ENCODE data around the gene F12. TPM values are rescaled to one million over a fixed set of nuclear protein-coding genes. Genes with fewer than 3 reads are reported as not detected.

Gene F12
- total RNA-seq, 2 experiments from 2014 or later, result 3.8 TPM; not detected in 1

DNA sequence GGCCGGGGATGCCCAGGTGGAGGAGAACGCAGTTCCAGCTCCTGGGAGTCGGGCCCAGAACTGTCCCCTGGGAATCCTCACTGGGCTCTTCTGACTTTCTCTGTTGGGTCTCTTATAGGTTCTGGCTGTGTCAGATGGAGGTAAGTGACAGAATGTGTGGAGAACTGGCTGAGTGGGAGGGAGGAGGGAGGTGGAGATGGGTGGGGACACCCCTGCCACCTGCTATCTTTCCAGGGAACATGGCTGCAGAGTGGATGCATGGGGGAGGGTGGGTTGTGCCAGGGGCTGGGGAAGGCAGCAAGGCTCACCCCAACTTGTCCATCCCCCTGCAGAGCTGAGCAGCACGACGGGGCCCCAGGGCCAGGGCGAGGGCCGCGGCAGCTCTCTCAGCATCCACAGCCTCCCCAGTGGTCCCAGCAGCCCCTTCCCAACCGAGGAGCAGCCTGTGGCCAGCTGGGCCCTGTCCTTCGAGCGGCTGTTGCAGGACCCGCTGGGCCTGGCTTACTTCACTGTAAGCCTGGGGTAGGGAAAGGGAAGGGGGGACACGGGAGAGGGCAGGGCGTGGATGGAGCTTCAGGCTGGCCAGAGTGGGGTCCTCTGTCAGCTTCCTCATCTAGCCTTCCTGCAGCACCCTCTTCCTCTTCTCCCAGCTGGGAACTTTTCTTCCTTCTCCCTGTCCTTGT is 43.4 kb downstream of the F12 start:
- H3K4me1 ChIP-seq (ENCODE audit: insufficient read depth, low read length, poor library complexity, severe bottlenecking), result peaks cover 61% of the 10 kb centered on the region
- BruUV-seq (replicated peaks), result no TSS peak
- no peaks in the 10 kb centered on the region for H4K20me1 ChIP-seq (ENCODE audit: insufficient read depth, low read length)
- intact Hi-C loops (cut with micrococcal nuclease; ENCODE audit: unreplicated experiment), result no loop called here
- no peak overlapping the region for H3K4me2 ChIP-seq (ENCODE audit: low read length)
- no peak overlapping the region for H2AFZ ChIP-seq (ENCODE audit: low read length)
- no peak overlapping the region for H3K27ac ChIP-seq (ENCODE audit: low read depth, low read length, poor library complexity, severe bottlenecking)
- H3K4me3 ChIP-seq (ENCODE audit: low read depth, low read length, poor library complexity, severe bottlenecking), result no peak overlapping the region
- no peak for TF ChIP-seq CTCF (conservative IDR thresholded peaks at IDR 0.05; ENCODE audit: low read length)
- peaks cover 9% of the 10 kb centered on the region; the same call in 1 of the 2 replicates for H3K79me2 ChIP-seq (ENCODE audit: insufficient read depth, low read depth, low read length)
- H3K36me3 ChIP-seq (ENCODE audit: insufficient read depth, low read length), result peaks cover 26% of the 10 kb centered on the region
- no peaks in the 10 kb centered on the region for H3K9me3 ChIP-seq (ENCODE audit: low read length)
- ChIA-PET POLR2A (interaction anchor here (1.2 kb wide), 1 partner anchor 10 kb away, joined by 6 read pairs; no protein-coding TSS in a partner anchor), CTCF (ENCODE audit: unreplicated experiment) (no interaction called here)
- no peak for DNase-seq (ENCODE audit: low spot score)
- no peaks in the 10 kb centered on the region for H3K9me2 ChIP-seq (ENCODE audit: insufficient read depth, low read length)

DNA sequence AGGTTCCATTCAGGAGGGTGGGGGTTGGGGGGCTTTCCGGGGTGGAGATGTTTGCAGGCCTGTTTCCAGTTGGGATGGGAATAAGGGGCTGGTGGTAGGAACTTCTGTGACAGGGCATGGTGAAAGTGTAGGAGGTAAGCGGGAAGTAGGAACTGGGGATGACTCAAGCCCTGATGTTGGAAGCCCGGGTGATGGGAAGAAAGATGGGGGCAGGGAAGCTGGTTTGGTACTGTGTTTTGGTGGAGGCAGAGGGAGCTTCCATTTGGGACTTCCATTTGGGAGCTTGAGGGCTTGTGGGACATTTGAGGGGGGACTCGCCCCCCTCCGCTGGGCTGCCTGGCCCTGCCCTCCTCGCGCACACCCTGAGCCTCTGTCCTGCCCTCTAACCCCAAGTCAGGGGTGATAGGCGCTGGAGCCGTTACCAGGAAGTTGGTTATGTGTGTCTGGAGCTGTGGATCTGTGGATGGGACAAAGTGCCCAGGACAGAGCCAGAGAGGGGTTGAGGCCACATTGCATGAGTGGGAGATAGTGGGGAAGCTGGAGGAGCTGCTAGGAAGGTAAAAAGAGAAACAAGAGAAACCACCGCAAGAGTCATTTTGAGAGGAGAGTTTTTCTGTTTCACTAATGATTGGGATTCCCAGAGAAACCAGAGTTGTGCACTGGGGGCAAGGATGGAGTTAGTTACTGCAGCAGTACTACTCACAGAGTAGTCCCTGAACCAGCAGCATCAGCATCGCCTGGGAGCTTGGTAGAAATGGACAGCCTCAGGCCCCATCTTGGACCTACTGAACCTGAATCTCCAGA is 45.0 kb downstream of the F12 start:
- ChIA-PET POLR2A (interaction anchor here (0.6 to 1.5 kb wide), 3 partner anchors 8 to 814 kb away, joined by 3 to 6 read pairs (median 5); partner anchors contain the start of gene LMAN2), CTCF (ENCODE audit: unreplicated experiment) (interaction anchor here (0.6 kb wide), 1 partner anchor 88 kb away, joined by 3 read pairs; no protein-coding TSS in a partner anchor)
- BruUV-seq (replicated peaks), result no TSS peak
- Histone ChIP-seq H3K36me3 (ENCODE audit: insufficient read depth, low read length) (peaks cover 23% of the 10 kb centered on the region), H3K4me1 (ENCODE audit: insufficient read depth, low read length, poor library complexity, severe bottlenecking) (peaks cover 61% of the 10 kb centered on the region), H3K4me3 (ENCODE audit: low read depth, low read length, poor library complexity, severe bottlenecking) (no peak overlapping the region), H3K27ac (ENCODE audit: low read depth, low read length, poor library complexity, severe bottlenecking) (no peak overlapping the region), H3K9me3 (ENCODE audit: low read length) (no peaks in the 10 kb centered on the region), H3K4me2 (ENCODE audit: low read length) (no peak overlapping the region), H2AFZ (ENCODE audit: low read length) (no peak overlapping the region), H4K20me1 (ENCODE audit: insufficient read depth, low read length) (no peaks in the 10 kb centered on the region), H3K9me2 (ENCODE audit: insufficient read depth, low read length) (no peaks in the 10 kb centered on the region), H3K79me2 (ENCODE audit: insufficient read depth, low read depth, low read length) (peaks cover 9% of the 10 kb centered on the region; the same call in 1 of the 2 replicates)
- intact Hi-C loops (cut with micrococcal nuclease; ENCODE audit: unreplicated experiment), result no loop called here
- TF ChIP-seq EZH2phosphoT487 (IDR thresholded peaks at IDR 0.05; ENCODE audit: borderline replicate concordance, low read depth, low read length), result no peak
- no peak for TF ChIP-seq CTCF (conservative IDR thresholded peaks at IDR 0.05; ENCODE audit: low read length)
- no peak for DNase-seq (ENCODE audit: low spot score)
